ENCODE results near the gene CCDC6. TPM values are rescaled to one million over a fixed set of nuclear protein-coding genes. Genes with fewer than 3 reads are reported as not detected.

Gene CCDC6
- total RNA-seq, 1 donor from 2014 or later = 24.0 TPM

DNA sequence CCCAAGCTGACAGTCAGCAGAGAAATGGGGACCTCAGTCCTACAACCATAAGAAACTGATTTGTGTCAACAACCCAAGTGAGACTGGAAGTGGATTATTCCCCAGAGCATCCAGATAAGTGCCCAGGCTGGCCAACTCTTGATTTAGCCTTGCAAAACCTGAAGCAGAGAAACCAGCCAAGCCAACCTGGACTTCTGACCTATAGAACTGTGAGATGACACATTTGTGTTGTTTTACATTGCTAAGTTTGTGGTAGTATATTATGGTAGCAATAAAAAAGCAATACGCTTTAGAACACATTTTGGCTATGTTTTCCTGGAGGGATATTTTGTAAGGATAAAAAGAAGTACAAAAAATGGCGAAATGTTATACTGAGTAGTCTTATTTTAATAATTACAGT, 19.7 kb upstream of the CCDC6 start:
- no peaks in the 10 kb centered on the region for H3K27me3 ChIP-seq (ENCODE audit: control insufficient read depth, insufficient read depth, low read length)
- DNase-seq (ENCODE audit: low read depth) (no peak), FAIRE-seq (no peak)
- H3K4me3 ChIP-seq (ENCODE audit: low read depth, low read length) = no peak overlapping the region
- H3K36me3 ChIP-seq (ENCODE audit: control insufficient read depth, insufficient read depth, low read length) = no peaks in the 10 kb centered on the region
- TF ChIP-seq, protein P1, sequence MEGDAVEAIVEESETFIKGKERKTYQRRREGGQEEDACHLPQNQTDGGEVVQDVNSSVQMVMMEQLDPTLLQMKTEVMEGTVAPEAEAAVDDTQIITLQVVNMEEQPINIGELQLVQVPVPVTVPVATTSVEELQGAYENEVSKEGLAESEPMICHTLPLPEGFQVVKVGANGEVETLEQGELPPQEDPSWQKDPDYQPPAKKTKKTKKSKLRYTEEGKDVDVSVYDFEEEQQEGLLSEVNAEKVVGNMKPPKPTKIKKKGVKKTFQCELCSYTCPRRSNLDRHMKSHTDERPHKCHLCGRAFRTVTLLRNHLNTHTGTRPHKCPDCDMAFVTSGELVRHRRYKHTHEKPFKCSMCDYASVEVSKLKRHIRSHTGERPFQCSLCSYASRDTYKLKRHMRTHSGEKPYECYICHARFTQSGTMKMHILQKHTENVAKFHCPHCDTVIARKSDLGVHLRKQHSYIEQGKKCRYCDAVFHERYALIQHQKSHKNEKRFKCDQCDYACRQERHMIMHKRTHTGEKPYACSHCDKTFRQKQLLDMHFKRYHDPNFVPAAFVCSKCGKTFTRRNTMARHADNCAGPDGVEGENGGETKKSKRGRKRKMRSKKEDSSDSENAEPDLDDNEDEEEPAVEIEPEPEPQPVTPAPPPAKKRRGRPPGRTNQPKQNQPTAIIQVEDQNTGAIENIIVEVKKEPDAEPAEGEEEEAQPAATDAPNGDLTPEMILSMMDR (IDR thresholded peaks at IDR 0.05; ENCODE audit: insufficient read depth, low read length, severe bottlenecking) = no peak

DNA sequence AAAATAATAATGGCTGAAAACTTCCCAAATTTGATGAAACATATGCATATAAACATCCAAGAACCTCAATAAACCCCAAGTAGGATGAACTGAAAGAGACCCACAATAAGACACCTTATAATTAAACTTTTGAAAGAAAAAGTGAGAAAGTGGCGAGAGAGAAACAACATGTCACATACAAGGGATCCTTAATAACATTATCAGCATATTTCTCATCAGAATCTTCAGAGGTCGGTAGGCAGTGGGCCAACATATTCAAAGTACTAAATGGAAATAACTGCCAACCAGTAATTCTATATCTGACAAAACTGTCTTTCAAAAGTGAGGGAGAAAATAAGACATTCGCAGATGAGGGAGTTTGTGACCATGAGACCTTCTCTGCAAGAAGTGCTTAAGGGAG, 16.6 kb upstream of the CCDC6 start:
- no peak overlapping the region for H3K4me3 ChIP-seq (ENCODE audit: low read depth, low read length)
- FAIRE-seq (no peak), DNase-seq (ENCODE audit: low read depth) (no peak)
- H3K27me3 ChIP-seq (ENCODE audit: control insufficient read depth, insufficient read depth, low read length) = no peaks in the 10 kb centered on the region
- H3K36me3 ChIP-seq (ENCODE audit: control insufficient read depth, insufficient read depth, low read length) = no peaks in the 10 kb centered on the region
- TF ChIP-seq, protein P1 (IDR thresholded peaks at IDR 0.05; ENCODE audit: insufficient read depth, low read length, severe bottlenecking) = no peak

DNA sequence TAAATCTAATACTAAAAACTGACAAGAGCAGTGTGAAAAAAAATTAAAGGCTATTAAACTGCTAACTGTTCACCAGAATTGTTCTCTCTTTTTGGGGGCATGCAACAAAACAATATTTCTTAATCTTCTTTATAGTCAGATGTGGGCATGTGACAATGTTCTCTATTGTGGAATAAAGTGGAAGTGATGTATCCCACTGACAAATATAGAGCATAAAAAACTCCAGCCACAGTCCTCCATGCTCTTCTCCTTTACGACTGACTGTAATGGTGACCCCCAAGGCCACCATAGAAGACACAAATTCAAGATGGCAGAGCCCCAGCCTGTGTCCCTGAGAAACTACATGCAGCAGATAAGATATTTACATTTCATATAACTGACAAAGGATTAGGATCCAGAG, 11.6 kb upstream of the CCDC6 start:
- DNase-seq (ENCODE audit: low read depth) = no peak
- no peak for FAIRE-seq
- TF ChIP-seq, protein P1 (IDR thresholded peaks at IDR 0.05; ENCODE audit: insufficient read depth, low read length, severe bottlenecking) = no peak

DNA sequence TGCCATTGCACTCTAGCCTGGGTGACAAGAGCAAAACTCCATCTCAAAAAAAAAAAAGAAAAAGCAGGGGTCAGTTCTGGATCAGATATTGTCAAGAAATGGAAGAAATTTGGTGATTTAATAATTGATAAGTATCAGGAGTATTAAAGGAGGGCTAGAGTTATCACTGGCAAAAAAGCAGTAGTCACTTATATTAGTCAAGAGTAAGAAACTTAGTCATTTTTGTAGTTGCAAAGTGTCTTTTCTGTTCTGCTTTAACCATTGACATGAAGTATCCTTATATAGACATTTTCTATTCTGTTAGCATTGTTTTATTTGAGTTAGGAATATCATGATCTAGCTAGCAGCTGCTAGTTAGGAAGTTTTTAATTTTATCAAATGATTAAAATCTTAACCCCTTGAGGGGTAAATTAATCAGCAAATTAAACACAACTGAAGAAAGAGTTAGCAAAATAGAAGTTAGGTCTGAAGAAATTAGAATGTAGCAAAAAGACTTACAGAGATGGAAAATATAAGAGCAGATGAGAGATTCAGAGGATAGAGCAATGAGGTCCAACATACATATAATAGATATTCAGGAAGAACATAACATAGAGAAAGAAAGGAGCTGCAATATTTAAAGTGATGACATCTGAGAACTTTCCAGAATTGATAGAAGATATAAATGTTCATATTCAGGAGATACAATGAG, 7.3 kb upstream of the CCDC6 start:
- TF ChIP-seq, protein P1 (IDR thresholded peaks at IDR 0.05; ENCODE audit: insufficient read depth, low read length, severe bottlenecking) = no peak
- no peak for FAIRE-seq
- DNase-seq (ENCODE audit: low read depth) = no peak
- no peaks in the 10 kb centered on the region for H3K27me3 ChIP-seq (ENCODE audit: control insufficient read depth, insufficient read depth, low read length)
- no peak overlapping the region for H3K4me3 ChIP-seq (ENCODE audit: low read depth, low read length)
- no peaks in the 10 kb centered on the region for H3K36me3 ChIP-seq (ENCODE audit: control insufficient read depth, insufficient read depth, low read length)

More for the DNA sequence above, 11.6 kb upstream of the CCDC6 start:
- H3K27me3 ChIP-seq (ENCODE audit: control insufficient read depth, insufficient read depth, low read length) = no peaks in the 10 kb centered on the region
- H3K4me3 ChIP-seq (ENCODE audit: low read depth, low read length) = no peak overlapping the region
- H3K36me3 ChIP-seq (ENCODE audit: control insufficient read depth, insufficient read depth, low read length) = no peaks in the 10 kb centered on the region

DNA sequence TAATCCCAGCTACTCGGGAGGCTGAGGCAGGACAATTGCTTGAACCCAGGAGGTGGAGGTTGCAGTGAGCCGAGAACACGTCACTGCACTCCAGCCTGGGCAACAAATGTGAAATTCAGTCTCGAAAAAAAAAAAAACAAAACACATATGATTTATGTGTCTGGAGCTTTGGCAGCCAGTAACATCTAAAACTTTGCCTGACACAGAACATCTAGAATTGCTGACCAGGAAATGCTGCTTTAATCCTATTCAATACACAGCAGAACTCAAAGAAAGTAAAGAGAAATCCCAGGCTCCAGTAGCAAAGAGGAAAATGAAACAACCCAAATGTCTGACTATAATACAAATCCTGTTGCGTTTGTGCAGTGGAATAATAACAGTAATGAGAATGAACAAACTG, 4.5 kb upstream of the CCDC6 start:
- TF ChIP-seq, protein P1 (IDR thresholded peaks at IDR 0.05; ENCODE audit: insufficient read depth, low read length, severe bottlenecking) = no peak
- FAIRE-seq (no peak), DNase-seq (ENCODE audit: low read depth) (no peak)
- no peak overlapping the region for H3K4me3 ChIP-seq (ENCODE audit: low read depth, low read length)
- no peaks in the 10 kb centered on the region for H3K27me3 ChIP-seq (ENCODE audit: control insufficient read depth, insufficient read depth, low read length)
- no peaks in the 10 kb centered on the region for H3K36me3 ChIP-seq (ENCODE audit: control insufficient read depth, insufficient read depth, low read length)

DNA sequence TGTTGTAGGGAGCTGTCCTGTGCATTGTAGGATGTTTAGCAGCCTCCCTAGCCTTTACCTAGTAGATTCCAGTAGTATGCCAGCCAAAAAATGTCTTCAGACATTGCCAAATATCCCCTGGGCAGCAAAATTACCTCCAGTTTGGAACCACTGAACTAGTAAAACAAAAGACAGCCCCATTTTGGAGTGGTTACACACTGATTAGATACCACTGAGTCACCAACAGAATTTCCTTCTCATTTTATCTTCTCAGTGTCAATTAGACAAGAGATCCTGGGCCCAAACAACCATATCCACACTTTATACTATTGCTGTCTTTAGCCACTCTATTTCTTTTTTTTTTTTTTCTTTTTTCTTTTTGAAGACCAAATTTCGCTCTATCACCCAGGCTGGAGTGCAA, 3.5 kb upstream of the CCDC6 start:
- Histone ChIP-seq H3K27me3 (ENCODE audit: control insufficient read depth, insufficient read depth, low read length) (no peaks in the 10 kb centered on the region), H3K36me3 (ENCODE audit: control insufficient read depth, insufficient read depth, low read length) (no peaks in the 10 kb centered on the region), H3K4me3 (ENCODE audit: low read depth, low read length) (no peak overlapping the region)
- no peak for DNase-seq (ENCODE audit: low read depth)
- FAIRE-seq = no peak
- TF ChIP-seq, protein P1 (IDR thresholded peaks at IDR 0.05; ENCODE audit: insufficient read depth, low read length, severe bottlenecking) = no peak
